ENCODE measurements around the gene PLPP4. TPM values are rescaled to one million over a fixed set of nuclear protein-coding genes. Genes with fewer than 3 reads are reported as not detected.

The PLPP4 gene
- total RNA-seq, 1 experiment from 2014 or later, result not detected

- BruUV-seq (replicated peaks), result no TSS peak
- no peak overlapping the region for H3K27ac ChIP-seq (ENCODE audit: low read depth, low read length, poor library complexity, severe bottlenecking)
- intact Hi-C loops (cut with micrococcal nuclease; ENCODE audit: unreplicated experiment), result no loop called here
- no peak overlapping the region for H3K4me3 ChIP-seq (ENCODE audit: low read depth, low read length, poor library complexity, severe bottlenecking)
- H3K4me1 ChIP-seq (ENCODE audit: insufficient read depth, low read length, poor library complexity, severe bottlenecking), result no peaks in the 10 kb centered on the region
- TF ChIP-seq CTCF (conservative IDR thresholded peaks at IDR 0.05; ENCODE audit: low read depth, low read length), result no peak
- no peak for TF ChIP-seq EZH2 (IDR thresholded peaks at IDR 0.05; ENCODE audit: borderline replicate concordance, low read depth, low read length, poor library complexity, severe bottlenecking)
- peaks cover 38% of the 10 kb centered on the region for H3K27me3 ChIP-seq (replicated peaks; ENCODE audit: insufficient read depth, low read depth, low read length, poor library complexity)
- no peak for DNase-seq (ENCODE audit: low spot score)
- H3K9me3 ChIP-seq (ENCODE audit: low read depth, low read length, poor library complexity, severe bottlenecking), result no peaks in the 10 kb centered on the region
- no peaks in the 10 kb centered on the region for H3K36me3 ChIP-seq (ENCODE audit: insufficient read depth, low read length, poor library complexity, severe bottlenecking)
- ChIA-PET POLR2A (ENCODE audit: low non-redundant PET) (no interaction called here), CTCF (no interaction called here)
Measured at GRCh38 chr10:120562956-120563355, 105.9 kb downstream of the PLPP4 start.

GRCh38 chr10:120570418-120570817, 113.4 kb downstream of the PLPP4 start:
- ChIA-PET POLR2A (ENCODE audit: low non-redundant PET) (no interaction called here), CTCF (no interaction called here)
- intact Hi-C loops (cut with micrococcal nuclease; ENCODE audit: unreplicated experiment), result no loop called here

GRCh38 chr10:120571266-120571665, 114.2 kb downstream of the PLPP4 start:
- no peak overlapping the region for H3K4me3 ChIP-seq (ENCODE audit: low read depth, low read length, poor library complexity, severe bottlenecking)
- no TSS peak for BruUV-seq (replicated peaks)
- no peaks in the 10 kb centered on the region for H3K4me1 ChIP-seq (ENCODE audit: insufficient read depth, low read length, poor library complexity, severe bottlenecking)
- H3K36me3 ChIP-seq (ENCODE audit: insufficient read depth, low read length, poor library complexity, severe bottlenecking), result no peaks in the 10 kb centered on the region
- TF ChIP-seq EZH2 (IDR thresholded peaks at IDR 0.05; ENCODE audit: borderline replicate concordance, low read depth, low read length, poor library complexity, severe bottlenecking), result no peak
- no peak for TF ChIP-seq CTCF (conservative IDR thresholded peaks at IDR 0.05; ENCODE audit: low read depth, low read length)
- intact Hi-C loops (cut with micrococcal nuclease; ENCODE audit: unreplicated experiment), result no loop called here
- DNase-seq (ENCODE audit: low spot score), result no peak
- ChIA-PET CTCF (no interaction called here), POLR2A (ENCODE audit: low non-redundant PET) (no interaction called here)
- H3K27ac ChIP-seq (ENCODE audit: low read depth, low read length, poor library complexity, severe bottlenecking), result no peak overlapping the region
- peaks cover 15% of the 10 kb centered on the region for H3K27me3 ChIP-seq (replicated peaks; ENCODE audit: insufficient read depth, low read depth, low read length, poor library complexity)
- H3K9me3 ChIP-seq (ENCODE audit: low read depth, low read length, poor library complexity, severe bottlenecking), result no peaks in the 10 kb centered on the region

More at GRCh38 chr10:120570418-120570817, 113.4 kb downstream of the PLPP4 start:
- BruUV-seq (replicated peaks), result no TSS peak
- no peaks in the 10 kb centered on the region for H3K9me3 ChIP-seq (ENCODE audit: low read depth, low read length, poor library complexity, severe bottlenecking)
- TF ChIP-seq CTCF (conservative IDR thresholded peaks at IDR 0.05; ENCODE audit: low read depth, low read length) (no peak), EZH2 (IDR thresholded peaks at IDR 0.05; ENCODE audit: borderline replicate concordance, low read depth, low read length, poor library complexity, severe bottlenecking) (no peak)
- no peaks in the 10 kb centered on the region for H3K4me1 ChIP-seq (ENCODE audit: insufficient read depth, low read length, poor library complexity, severe bottlenecking)
- no peaks in the 10 kb centered on the region for H3K36me3 ChIP-seq (ENCODE audit: insufficient read depth, low read length, poor library complexity, severe bottlenecking)
- H3K27me3 ChIP-seq (replicated peaks; ENCODE audit: insufficient read depth, low read depth, low read length, poor library complexity), result peaks cover 14% of the 10 kb centered on the region
- no peak overlapping the region for H3K27ac ChIP-seq (ENCODE audit: low read depth, low read length, poor library complexity, severe bottlenecking)
- DNase-seq (ENCODE audit: low spot score), result no peak
- no peak overlapping the region for H3K4me3 ChIP-seq (ENCODE audit: low read depth, low read length, poor library complexity, severe bottlenecking)
